ENCODE results near the gene LPP.
"Not testable (repeated sequence)": the region's sequence is repeated elsewhere in the genome, so short reads cannot be mapped to it uniquely, and the experiment has no call there.

LPP gene, protein sequence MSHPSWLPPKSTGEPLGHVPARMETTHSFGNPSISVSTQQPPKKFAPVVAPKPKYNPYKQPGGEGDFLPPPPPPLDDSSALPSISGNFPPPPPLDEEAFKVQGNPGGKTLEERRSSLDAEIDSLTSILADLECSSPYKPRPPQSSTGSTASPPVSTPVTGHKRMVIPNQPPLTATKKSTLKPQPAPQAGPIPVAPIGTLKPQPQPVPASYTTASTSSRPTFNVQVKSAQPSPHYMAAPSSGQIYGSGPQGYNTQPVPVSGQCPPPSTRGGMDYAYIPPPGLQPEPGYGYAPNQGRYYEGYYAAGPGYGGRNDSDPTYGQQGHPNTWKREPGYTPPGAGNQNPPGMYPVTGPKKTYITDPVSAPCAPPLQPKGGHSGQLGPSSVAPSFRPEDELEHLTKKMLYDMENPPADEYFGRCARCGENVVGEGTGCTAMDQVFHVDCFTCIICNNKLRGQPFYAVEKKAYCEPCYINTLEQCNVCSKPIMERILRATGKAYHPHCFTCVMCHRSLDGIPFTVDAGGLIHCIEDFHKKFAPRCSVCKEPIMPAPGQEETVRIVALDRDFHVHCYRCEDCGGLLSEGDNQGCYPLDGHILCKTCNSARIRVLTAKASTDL

DNA sequence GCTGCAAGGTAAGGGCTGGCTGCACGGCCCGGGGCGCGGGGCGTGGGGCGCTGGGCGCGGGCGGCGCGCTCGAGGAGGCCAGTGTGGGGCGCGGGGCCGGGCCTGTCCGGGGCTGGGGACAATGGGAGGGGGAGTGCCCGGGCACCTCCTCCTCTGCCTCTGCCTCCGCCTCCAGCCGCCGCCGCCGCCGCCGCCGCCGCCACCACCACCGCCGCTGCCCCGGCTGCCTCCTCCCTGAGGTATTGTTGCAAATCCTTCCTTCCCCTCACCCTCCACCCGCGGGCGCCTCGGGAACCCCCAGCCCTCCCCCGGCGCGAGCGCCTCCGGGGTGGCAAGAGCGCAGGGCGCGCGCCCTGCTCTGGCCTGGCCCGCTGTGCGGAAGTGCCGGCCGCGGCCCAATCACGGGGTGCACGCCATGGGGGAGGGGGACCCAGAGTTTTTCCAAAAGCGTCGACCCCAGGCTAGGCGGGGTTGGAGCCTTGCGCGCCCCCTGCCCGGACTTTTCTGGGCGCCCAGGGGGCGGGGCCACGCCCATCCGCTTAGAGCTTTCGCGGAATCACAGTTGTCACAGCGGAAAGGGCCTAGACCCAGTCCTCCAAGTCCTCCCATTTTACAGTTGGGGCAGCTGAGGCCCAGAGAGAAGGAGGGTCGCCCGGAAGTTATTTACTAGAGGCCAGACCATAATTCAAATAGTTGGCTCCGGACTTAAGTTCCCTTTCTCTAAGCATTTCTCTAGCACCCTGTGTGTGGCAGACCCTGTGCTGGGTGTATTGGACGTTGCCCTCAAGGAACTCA lies at the start of gene LPP:
Gene LPP, plus strand, starts transcription at position 144 of the 795 bp plus-strand sequence. CDS start 251,964 bp downstream, outside the sequence.
- DNase-seq = peak; percentile 85

GRCh38 chr3:188106006-188106405 lies 48.0 kb upstream of the LPP start:
- no peak for DNase-seq

DNA sequence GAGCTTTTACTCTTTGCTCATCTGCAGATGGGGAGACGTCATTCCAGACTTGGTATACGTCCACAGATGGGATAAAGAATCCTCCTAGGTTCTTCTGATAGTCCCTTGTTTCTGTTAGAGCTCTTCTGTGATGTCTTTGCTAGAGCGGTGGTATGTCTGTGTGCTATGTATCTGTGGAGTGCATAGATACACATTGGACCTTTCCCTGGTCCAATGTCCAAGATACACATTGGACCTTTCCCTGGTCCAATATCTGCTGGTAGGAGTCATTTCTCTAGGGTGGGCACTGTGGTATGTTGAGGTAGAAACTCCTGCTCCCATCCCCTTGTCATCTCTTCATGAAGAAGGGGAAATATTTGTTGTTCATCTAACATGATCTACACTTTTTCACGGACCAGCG lies 47.5 kb upstream of the LPP start:
- DNase-seq = no peak

- no peak for DNase-seq
Measured at GRCh38 chr3:188106887-188107830, 46.8 kb upstream of the LPP start.

DNA sequence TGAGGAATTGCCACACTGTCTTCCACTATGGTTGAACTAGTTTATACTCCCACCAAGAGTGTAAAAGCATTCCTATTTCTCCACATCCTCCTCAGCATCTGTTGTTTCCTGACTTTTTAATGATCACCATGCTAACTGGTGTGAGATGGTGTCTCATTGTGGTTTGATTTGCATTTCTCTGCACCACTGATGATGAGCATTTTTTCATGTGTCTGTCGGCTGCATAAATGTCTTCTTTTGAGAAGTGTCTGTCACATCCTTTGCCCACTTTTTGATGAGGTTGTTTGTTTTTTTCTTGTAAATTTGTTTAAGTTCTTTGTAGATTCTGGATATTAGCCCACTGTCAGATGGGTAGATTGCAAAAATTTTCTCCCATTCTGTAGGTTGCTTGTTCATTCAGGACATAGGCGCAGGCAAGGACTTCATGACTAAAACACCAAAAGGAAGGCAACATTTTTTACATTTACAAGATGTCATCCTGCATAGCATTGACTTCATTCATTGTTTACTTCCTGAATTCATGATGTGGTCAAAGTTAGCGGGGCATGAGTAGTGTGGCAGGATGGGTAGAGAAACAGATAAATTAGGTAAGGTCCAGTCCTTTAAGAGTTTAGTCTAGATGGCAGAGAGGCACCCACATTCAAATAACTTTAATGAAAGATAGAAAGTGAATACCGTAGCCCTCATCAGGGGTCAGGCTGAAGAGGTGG lies 45.1 kb upstream of the LPP start:
- DNase-seq = peak; percentile 15

DNA sequence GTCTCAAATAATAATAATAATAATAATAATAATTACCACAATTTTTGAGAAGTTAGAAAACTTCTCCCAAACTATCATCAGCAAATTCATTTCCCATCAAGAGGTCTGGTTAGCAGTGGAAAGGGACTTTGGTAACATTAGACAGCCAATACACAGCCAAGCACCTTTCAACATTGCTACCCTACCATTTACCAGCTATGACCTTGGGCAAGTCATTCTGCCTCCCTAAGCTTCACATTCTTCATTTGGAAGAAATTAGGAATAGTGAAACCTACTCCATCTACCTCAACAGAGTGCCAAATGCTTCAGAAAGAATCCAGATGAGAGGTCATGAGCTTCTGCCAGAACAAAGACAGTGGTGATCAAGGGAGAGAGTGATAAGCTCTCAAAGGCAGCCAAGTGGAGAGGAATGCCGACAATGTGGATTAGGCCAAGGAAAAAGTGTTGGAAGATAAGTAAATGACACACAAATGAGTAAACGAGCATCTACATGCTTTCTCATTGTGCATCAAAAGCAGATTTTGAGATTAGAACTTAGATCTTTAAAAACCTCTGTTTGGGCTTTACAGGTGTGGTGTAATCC lies 42.9 kb upstream of the LPP start:
- DNase-seq = no peak

- DNase-seq = no peak
Measured at GRCh38 chr3:188113756-188114155, 40.2 kb upstream of the LPP start.

DNA sequence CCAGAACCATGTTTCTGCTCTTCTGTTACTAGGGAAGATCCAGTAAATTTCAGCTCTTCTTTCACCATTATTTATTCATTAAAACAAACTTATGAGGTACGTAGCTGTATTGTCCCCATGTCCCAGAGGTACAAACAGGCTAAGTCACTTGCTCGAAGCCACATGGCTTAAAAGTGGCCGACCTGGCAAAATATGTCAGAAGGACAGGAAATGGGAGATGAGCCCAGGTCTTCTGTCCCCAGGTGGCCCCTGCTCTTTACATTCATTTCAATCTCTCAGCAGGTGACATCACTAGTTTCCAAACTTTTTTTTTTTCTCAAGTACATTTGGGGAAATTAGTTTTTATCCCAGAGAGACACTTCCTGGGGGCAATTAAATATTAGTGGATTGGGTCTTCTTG lies 34.1 kb upstream of the LPP start:
- no peak for DNase-seq

DNA sequence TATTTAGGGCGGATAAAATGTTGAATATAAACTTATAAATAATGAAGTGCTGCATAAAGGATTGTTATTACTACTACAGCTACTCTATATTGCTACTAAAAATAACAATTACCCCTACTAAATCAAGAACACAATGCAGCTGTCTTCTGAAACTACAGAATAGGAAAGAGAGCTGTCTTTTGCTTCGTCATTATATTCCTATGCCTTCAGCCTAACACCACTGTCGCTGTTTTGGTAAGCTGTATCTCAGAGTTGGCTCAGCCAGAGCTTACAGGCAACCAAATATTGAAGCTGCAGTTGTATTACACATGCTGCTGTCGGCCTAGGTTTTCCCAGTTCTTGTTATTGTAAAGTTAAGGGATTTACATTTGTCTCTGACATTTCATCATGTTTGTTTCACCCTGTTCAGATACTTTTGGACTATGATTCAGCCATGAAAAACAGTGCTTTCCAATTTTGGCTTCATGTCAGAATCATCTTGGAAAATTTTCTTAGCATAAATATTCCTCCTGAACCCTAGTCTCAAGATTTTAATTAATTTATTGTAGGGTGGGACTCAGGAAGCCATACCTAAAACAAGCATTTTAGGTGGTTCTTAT lies 31.3 kb upstream of the LPP start:
- no peak for DNase-seq

GRCh38 chr3:188123170-188123905 lies 30.6 kb upstream of the LPP start:
- DNase-seq = peak; percentile 43

DNA sequence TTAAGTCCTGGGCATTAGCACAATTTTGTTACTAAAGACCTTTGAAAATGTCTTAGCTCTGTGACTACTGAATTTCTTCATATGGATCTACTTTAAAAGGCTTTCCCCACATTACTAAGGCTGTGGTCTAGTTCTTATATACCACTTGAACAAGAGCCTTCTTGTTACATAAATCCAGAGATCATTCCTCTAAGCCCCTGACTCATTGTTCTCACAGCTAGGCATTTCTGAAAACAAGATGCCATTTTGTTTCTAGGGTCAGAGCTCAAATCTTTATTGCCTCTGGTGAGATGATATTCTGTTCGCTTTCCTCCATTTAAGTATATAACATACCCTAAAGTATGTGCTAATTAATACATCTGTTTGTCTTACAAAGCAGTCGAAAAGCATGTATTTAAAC lies 29.8 kb upstream of the LPP start:
- DNase-seq = peak; percentile 88

DNA sequence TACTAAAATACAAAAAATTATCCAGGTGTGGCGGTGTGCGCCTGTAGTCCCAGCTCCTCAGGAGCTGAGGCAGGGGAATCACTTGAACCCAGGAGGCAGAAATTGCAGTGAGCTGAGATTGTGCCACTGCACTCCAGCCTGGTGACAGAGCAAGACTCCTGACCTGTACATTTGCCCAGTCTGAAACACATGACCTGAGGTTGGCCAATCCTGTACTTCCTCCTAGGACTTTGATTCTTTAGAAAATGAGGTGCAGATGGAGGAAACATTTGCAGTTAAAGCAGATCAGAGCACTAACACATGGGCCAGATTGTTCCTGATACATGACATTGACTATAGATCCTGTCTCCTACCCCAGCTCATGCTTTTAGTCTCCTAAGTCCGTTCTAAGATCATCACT lies 28.9 kb upstream of the LPP start:
- no peak for DNase-seq

GRCh38 chr3:188126276-188126675 lies 27.7 kb upstream of the LPP start:
- DNase-seq = peak; percentile 30

DNA sequence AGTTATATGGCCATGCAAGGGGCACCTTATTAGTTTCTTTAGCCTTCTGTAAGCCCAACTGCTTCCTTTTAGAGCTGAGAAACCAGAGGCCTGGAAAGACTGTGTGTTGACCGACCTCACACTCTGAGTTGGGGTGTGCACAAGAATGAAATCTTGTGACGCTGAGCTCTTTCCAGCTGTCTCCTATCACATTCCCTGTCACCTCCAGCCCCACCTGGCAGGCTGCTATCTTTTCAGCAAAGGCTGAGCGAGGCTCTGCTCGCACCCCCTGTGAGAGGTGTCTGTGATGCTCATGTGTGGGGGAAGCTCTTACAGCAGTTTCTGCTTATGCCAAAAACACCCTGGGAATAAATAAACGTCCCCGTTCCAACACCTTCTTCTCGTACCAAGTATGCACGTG lies 27.0 kb upstream of the LPP start:
- no peak for DNase-seq

DNA sequence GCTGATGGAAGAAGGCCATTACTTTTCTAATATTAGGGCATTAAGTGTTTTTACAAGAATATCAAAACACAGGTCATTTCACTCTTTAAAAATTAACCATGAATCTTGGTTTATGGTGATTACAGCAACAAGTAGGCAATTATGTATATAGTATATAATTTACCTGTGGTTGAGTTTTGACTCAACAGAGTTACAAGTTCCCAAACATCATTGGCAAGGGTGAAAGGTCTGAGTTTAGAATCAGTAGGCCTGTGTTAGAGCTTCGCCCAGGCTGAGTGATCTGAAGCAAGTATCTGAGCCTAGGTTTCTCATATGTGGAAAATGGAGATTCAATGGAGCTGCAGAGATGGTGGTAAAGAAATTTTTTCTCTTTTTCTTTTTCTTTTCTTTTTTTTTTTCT lies 25.1 kb upstream of the LPP start:
- DNase-seq = no peak

DNA sequence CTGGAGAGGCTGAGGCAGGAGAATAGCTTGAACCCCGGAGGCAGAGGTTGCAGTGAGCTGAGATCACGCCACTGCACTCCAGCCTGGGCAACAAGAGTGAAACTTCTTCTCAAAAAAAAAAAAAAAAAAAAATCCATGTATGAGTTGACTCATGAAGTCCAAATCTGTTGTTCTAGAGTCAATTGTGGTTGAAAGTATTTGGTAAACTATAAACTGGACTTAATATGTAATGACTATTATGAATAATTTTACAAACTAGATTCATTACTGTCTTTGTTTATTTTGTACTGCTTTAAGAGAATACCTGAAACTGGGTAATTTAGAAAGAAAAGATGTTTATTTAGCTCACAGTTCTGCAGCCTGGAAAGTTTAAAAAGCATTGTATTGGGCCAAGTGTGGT lies 22.9 kb upstream of the LPP start:
- DNase-seq = not testable (repeated sequence)

DNA sequence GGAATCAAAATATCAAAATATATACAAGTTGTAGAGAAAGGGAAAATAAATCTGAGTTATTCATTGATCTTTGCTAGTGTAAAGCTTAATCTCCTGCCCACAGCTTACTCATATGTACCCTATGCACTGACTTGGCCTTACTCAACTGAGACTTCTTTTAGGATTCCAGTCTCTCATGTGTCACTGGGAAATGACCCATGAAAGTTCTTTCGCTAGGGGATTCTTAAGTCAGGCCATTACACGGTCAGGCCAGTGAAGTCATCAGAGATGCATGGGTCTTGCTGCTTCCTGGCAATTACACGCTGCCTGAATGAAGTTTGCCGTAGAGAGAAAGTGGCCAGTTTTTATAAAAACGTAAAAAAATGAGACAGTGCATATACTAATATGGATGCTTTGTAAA lies 20.7 kb upstream of the LPP start:
- DNase-seq = peak; percentile 63

DNA sequence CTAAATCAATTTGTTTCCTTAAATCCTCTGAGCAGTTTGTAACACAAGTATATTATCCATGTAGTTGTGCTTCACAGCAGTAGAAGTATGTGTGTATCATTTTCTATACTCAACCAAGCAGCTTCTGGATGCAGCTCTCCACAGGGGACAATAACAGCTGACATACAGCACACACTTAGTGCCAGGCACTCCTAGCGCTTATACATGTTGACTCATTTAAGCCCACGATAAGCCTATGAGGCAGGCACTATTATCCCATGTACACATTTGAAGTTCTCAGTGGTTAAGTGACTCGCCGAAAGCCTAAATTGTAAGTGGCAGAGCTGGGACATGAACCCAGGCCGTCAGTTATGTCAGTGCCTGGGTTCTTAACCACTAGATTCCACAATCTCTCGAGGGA lies 20.3 kb upstream of the LPP start:
- DNase-seq = peak; percentile 82

- DNase-seq = no peak
Measured at GRCh38 chr3:188134079-188134478, 19.9 kb upstream of the LPP start.

- no peak for DNase-seq
Measured at GRCh38 chr3:188134856-188135255, 19.1 kb upstream of the LPP start.
